ENCODE results near the gene NFKB2.

The NFKB2 gene

GRCh38 chr10:102408131-102408727 lies 12.7 kb downstream of the NFKB2 start:
- in situ Hi-C loops (cut with MboI; ENCODE audit: low sequenced_read_pairs), result no loop called here

GRCh38 chr10:102408728-102409603 lies 13.5 kb downstream of the NFKB2 start:
- in situ Hi-C loops (cut with MboI; ENCODE audit: low sequenced_read_pairs), result no loop called here

DNA sequence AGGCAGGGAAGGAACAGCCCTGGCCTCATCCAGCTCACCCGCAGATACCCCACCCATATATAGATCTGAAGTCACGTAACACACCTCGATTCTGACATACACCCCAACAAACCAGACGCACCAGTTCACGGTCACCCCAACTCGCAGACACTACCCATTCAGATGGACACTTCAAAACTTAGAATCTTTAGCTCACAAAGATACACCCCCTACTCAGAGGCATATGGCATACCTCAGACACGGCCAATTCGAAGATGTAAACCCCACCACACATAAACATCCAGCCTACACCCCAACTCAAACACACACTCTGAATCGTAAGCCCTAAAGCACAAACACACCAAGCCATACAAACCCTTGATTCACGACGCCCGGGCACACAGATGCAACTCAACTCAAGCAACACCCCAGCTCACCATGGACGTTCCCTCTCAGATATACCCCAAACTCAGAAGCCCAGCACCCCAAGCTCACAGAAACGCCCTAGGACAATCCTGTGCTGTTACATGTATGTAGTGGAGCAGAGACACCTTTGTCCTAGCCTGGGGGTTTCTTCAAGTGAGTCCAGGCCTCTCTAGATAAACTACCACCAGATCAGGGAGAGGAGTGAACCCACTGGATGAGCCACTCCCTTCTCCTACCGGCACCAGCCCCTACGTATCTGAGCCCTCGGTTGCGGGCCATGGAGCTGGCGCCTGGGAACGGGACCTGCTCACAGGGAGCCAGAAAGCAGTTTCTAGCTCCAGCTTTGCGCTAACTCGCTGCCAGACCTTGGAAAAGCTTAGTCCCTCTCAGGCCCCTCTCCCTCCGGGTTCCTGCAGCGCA lies 14.3 kb downstream of the NFKB2 start:
- in situ Hi-C loops (cut with MboI; ENCODE audit: low sequenced_read_pairs), result no loop called here

GRCh38 chr10:102410429-102411073 lies 15.0 kb downstream of the NFKB2 start:
- in situ Hi-C loops (cut with MboI; ENCODE audit: low sequenced_read_pairs), result no loop called here

DNA sequence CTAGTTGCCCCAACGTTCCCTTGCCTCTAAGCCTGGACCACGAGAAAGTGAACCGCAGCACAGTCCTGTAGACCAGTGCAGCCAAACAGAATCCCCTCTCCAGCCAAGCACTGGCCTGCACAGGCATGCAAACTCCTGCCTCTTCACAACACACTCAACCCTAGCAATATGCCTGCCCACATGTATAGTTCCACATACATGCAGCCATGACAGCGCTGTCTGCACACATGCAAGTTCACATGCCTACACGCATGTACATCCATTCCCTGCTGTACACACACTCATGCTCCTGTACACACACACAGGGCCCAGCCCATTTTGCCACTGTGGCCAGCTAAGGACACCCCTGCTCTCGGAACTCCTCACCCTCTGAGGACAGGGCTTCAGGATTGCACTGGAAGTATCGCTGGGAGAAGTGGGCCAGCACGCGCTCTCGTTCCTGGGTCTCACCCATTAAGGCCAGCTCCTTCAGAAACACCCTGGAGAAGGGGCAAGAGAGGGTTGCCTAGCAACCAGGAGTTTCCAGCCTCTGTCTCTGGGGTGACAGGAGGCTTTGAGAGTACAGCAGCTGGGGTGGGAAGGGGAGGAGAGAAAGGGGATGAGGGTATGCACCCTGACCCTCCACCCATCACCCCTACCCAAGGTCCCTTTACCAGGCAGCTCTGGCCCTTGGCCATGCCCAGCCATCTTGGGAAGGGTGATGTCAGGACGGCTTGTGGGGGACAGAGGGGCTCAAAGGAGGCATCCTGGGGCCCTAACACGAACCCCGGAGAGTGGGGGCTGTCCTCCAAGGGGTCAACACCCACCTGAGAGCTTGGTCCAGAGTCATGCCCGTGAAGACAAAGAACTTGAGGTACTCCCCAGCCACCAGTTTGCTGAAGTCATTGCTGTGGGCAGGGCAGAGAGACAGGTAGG lies 16.1 kb downstream of the NFKB2 start:
- in situ Hi-C loops (cut with MboI; ENCODE audit: low sequenced_read_pairs), result no loop called here

DNA sequence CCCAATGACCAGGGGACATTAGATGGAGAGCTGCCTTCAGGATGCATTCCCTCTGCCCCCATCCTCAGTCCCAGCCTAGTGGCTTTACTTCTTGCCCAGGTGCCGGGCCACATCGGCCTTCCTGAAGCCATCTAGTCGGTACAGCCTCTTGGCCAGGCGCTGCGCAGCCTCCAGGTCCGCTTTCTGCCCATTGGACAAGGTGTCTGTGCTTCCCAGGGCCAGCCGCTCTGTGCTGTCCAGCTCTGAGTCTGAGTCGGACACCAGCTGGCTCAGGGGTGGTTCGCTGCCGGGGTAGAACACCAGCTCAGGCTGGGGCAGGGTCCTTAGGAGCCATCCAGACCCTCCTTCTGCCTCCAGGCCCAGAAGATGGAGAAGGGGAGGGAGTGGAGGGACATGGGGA lies 16.8 kb downstream of the NFKB2 start:
- in situ Hi-C loops (cut with MboI; ENCODE audit: low sequenced_read_pairs), result no loop called here

- in situ Hi-C loops (cut with MboI; ENCODE audit: low sequenced_read_pairs), result no loop called here
Measured at GRCh38 chr10:102413053-102413705, 17.7 kb downstream of the NFKB2 start.

DNA sequence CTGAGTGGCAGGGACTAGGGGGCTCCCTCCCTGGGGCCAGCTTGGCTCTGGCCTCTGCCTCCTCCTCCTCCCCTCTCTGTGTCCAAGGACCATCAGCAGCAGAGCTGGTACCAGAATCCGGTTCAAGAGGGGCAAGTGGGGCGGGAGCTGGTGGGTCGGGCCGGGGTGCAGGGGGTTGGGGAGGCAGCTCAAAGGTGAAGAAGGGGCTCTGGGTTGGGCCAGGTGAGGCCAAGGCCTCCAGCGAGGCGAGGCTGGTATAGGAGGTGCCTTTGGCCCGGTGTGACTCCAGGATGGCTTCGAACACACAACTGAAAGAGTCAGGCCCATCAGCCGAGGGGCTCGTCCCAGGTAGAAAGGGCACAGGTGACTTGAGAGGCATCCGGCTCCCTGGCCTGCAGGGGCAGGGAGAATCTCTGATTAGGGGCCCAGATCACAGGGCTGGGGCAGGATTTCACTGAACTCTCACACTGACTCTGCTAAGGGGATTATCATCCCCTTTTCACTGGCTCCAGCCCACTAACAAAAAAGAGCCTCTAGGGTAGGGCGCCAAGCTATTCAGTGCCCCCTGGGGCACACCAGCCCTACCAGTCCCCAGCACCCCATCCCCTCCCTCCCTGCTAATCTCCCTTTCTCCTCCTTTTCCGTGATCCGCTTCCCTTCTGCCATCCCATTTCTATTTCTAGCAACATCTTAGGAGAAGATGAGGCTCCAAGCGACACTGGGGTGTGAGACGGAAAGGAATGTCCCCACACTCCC lies 18.5 kb downstream of the NFKB2 start:
- in situ Hi-C loops (cut with MboI; ENCODE audit: low sequenced_read_pairs), result no loop called here

- in situ Hi-C loops (cut with MboI; ENCODE audit: low sequenced_read_pairs), result no loop called here
Measured at GRCh38 chr10:102414749-102415148, 19.2 kb downstream of the NFKB2 start.

- in situ Hi-C loops (cut with MboI; ENCODE audit: low sequenced_read_pairs), result no loop called here
Measured at GRCh38 chr10:102416283-102416682, 20.8 kb downstream of the NFKB2 start.

- in situ Hi-C loops (cut with MboI; ENCODE audit: low sequenced_read_pairs), result no loop called here
Measured at GRCh38 chr10:102416695-102417094, 21.2 kb downstream of the NFKB2 start.

GRCh38 chr10:102418622-102419268 lies 23.2 kb downstream of the NFKB2 start, which contains the start of gene PSD:
TSS of gene PSD (minus strand) at chr10:102418785. CDS start at chr10:102417038, 1,747 bp downstream.
- in situ Hi-C loops (cut with MboI; ENCODE audit: low sequenced_read_pairs), result no loop called here

DNA sequence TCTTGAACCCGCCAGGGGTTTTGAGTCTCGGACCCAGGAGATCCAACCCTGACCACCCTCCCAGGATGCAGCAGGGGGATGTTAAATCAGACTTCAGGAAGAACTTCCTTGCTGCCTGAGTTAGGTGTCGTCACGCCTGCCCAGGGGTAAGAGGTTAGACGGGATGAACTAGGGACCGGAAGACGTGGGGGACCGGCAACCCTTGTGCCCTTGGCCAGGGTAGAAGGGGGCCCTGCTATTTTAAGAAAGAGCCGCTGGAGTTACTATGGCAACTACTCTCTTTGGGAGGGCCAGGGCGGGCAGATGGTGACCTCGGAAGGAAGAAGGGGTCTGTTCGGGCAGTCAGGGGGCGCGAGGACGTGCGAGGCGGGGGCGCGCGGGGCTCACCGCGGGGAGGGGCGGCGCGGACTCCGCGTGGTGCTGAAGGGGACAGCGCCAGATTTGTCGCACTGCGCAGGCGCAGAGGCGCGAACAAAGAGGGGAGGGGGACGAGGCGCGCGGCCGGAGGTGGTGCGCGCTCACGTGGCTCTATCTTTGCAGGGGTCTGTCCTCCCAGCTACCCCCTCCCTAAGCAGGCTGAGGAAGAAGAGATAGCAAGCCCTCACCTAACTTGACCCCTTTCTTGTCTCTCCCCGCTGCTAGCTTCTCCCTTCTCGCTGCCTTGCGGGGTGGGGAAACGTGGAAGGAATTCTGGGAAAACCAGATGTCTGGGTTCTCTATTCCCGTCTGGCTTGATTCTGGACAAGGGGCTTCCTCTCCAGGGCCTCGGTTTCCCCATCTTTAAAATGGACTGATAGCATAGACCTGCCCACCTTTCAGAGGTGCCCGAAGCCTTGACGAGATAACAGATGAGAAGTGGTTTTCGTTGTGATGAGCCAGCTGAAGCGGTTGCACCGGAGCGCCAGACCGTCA lies 24.0 kb downstream of the NFKB2 start:
- in situ Hi-C loops (cut with MboI; ENCODE audit: low sequenced_read_pairs), result no loop called here

- in situ Hi-C loops (cut with MboI; ENCODE audit: low sequenced_read_pairs), result no loop called here
Measured at GRCh38 chr10:102420181-102420713, 24.7 kb downstream of the NFKB2 start.

GRCh38 chr10:102420714-102421506 lies 25.4 kb downstream of the NFKB2 start, which contains the start of gene FBXL15:
TSS of gene FBXL15 (plus strand) at chr10:102420836. CDS start at chr10:102421130, 294 bp downstream.
- in situ Hi-C loops (cut with MboI; ENCODE audit: low sequenced_read_pairs), result no loop called here

DNA sequence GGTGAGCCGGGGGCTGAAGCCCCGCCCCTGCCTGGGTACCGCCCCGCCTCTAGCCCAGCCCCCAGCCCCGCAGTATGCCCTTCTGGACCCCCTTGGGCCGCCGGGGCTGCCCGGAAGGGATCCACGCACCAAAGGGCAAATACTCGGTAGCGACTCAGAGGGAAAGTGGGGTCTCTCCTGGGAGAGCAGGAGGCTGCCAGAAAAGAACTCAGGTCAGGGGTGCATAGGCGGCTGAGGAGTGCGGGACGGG lies 25.9 kb downstream of the NFKB2 start:
- in situ Hi-C loops (cut with MboI; ENCODE audit: low sequenced_read_pairs), result no loop called here
